H1 (cell line): ENCODE measurements around the gene CXCL11. TPM values are rescaled to one million over a fixed set of nuclear protein-coding genes. Genes with fewer than 3 reads are reported as not detected.

ENCODE experiments used
- CTCF ChIA-PET: fragments of 300-600 bp; sonication (Branson Sonifier 250); formaldehyde crosslinking; loops from one replicate; lab custom pipeline; 2021; ENCODE audit not compliant: partially characterized antibody; lab: Charles Lee
- POLR2A ChIA-PET: fragments of 300-600 bp; sonication (Branson Sonifier 250); formaldehyde crosslinking; loops from one replicate; lab custom pipeline; 2021; ENCODE audit warnings: inconsistent platforms; ENCODE audit not compliant: partially characterized antibody; lab: Charles Lee
- DNase-seq, 2 experiments: peaks; one replicate each; pipeline versions ENCODE4 v3.0.0 to v3.0.0-alpha.2; 2010 to 2022; ENCODE audit warnings: low spot score in 2 of 2, low read depth in 1 of 2, mixed read lengths in 1 of 2
- FAIRE-seq: peaks from 2 replicates; lab custom pipeline; 2011; peaks lifted over from hg19 to GRCh38; lab: Jason Lieb, UNC
- H2AFZ ChIP-seq: 2 replicates; pipeline ENCODE4 v1.8.1; 2012; ENCODE audit warnings: low read length, inconsistent platforms
- H2AK5ac ChIP-seq: 2 replicates; pipeline ENCODE4 v1.6.1; 2013; ENCODE audit warnings: low read depth, low read length
- H2BK120ac ChIP-seq: replicated peaks from 2 replicates; pipeline ENCODE3; 2013; ENCODE audit warnings: low read depth, low read length, inconsistent platforms
- H2BK12ac ChIP-seq: 2 replicates; pipeline ENCODE4 v1.6.1; 2013; ENCODE audit warnings: low read depth, low read length
- H2BK15ac ChIP-seq: 2 replicates; pipeline ENCODE4 v1.6.1; 2013; ENCODE audit warnings: low read length
- H2BK20ac ChIP-seq: 2 replicates; pipeline ENCODE4 v1.6.1; 2013; ENCODE audit warnings: low read length
- H2BK5ac ChIP-seq: 2 replicates; pipeline ENCODE4 v1.6.1; 2013; ENCODE audit warnings: low read depth, low read length
- H3K14ac ChIP-seq: 2 replicates; pipeline ENCODE4 v1.6.1; 2013; ENCODE audit warnings: inconsistent platforms; ENCODE audit not compliant: insufficient read length
- H3K18ac ChIP-seq: 2 replicates; pipeline ENCODE4 v1.6.1; 2013; ENCODE audit warnings: low read length; ENCODE audit errors: extremely low read depth
- H3K23ac ChIP-seq: 2 replicates; pipeline ENCODE4 v1.6.1; 2013; ENCODE audit warnings: inconsistent platforms; ENCODE audit not compliant: insufficient read length
- H3K23me2 ChIP-seq: 2 replicates; pipeline ENCODE4 v1.6.1; 2013; ENCODE audit warnings: low read depth, low read length
- H3K27ac ChIP-seq: 2 replicates; pipeline ENCODE4 v1.6.1; 2011; ENCODE audit warnings: low read depth, low read length, inconsistent platforms
- H3K27me3 ChIP-seq, 4 experiments: replicated peaks in 1 of 4; 1 replicate in 1 of 4; 2 replicates in 3 of 4; pipeline versions ENCODE4 v1.6.1 to v1.8.1; 2011 to 2013; ENCODE audit warnings: low read length in 3 of 4, mild to moderate bottlenecking in 3 of 4, inconsistent platforms in 2 of 4, mixed read lengths in 2 of 4, moderate library complexity in 1 of 4; ENCODE audit not compliant: control insufficient read depth in 3 of 4, insufficient read depth in 3 of 4; ENCODE audit errors: extremely low read depth in 1 of 4
- H3K36me3 ChIP-seq, 4 experiments: 2 replicates each; pipeline versions ENCODE4 v1.6.1 to v1.8.1; 2011 to 2013; ENCODE audit warnings: mild to moderate bottlenecking in 4 of 4, low read length in 3 of 4, moderate library complexity in 2 of 4, control low read depth in 1 of 4, inconsistent platforms in 1 of 4; ENCODE audit not compliant: insufficient read depth in 4 of 4, control insufficient read depth in 2 of 4
- H3K4ac ChIP-seq: replicated peaks from 2 replicates; pipeline ENCODE3; 2013; ENCODE audit warnings: low read length, low read depth, mixed read lengths, inconsistent platforms; ENCODE audit not compliant: insufficient read length
- H3K4me1 ChIP-seq, 4 experiments: replicated peaks in 1 of 4; 1 replicate in 1 of 4; 2 replicates in 3 of 4; pipeline versions ENCODE4 v1.6.1 to v1.8.1; 2011 to 2013; ENCODE audit warnings: low read length in 3 of 4, inconsistent platforms in 2 of 4, mixed read lengths in 1 of 4; ENCODE audit not compliant: insufficient read depth in 4 of 4, control insufficient read depth in 3 of 4
- H3K4me2 ChIP-seq, 2 experiments: 2 replicates each; pipeline versions ENCODE4 v1.6.1 to v1.8.1; 2011 to 2013; ENCODE audit warnings: low read depth in 2 of 2, low read length in 2 of 2, control low read depth in 1 of 2, inconsistent platforms in 1 of 2, mild to moderate bottlenecking in 1 of 2; ENCODE audit not compliant: insufficient read depth in 1 of 2
- H3K4me3 ChIP-seq, 4 experiments: fragments of 200-600, 300-600 bp in 1 of 4; sonication (generic), shearing (Covaris generic), sonication (Bioruptor Twin) in 1 of 4; 2 replicates each; pipeline versions ENCODE4 v1.5.1 to v1.8.1; 2011 to 2016; ENCODE audit warnings: low read length in 4 of 4, low read depth in 3 of 4, control low read depth in 2 of 4, inconsistent platforms in 2 of 4, mild to moderate bottlenecking in 2 of 4, mixed read lengths in 1 of 4, moderate library complexity in 1 of 4; ENCODE audit not compliant: insufficient read depth in 2 of 4; ENCODE audit errors: extremely low read depth in 1 of 4
- H3K56ac ChIP-seq: replicated peaks from 2 replicates; pipeline ENCODE3; 2013; ENCODE audit warnings: low read depth, mild to moderate bottlenecking, mixed read lengths, low read length, inconsistent platforms; ENCODE audit not compliant: insufficient read length
- H3K79me1 ChIP-seq: 2 replicates; pipeline ENCODE4 v1.6.1; 2013; ENCODE audit warnings: low read depth, low read length, control low read depth
- H3K79me2 ChIP-seq, 2 experiments: 2 replicates each; pipeline versions ENCODE4 v1.6.1 to v1.8.1; 2012 to 2013; ENCODE audit warnings: low read length in 2 of 2, mild to moderate bottlenecking in 2 of 2, inconsistent platforms in 1 of 2; ENCODE audit not compliant: insufficient read depth in 2 of 2, control insufficient read depth in 1 of 2
- H3K9ac ChIP-seq, 4 experiments: replicated peaks in 1 of 4; 1 replicate in 1 of 4; 2 replicates in 3 of 4; pipeline versions ENCODE4 v1.6.1 to v1.8.1; 2011 to 2013; ENCODE audit warnings: low read depth in 3 of 4, low read length in 3 of 4, control low read depth in 2 of 4, mild to moderate bottlenecking in 2 of 4, moderate library complexity in 2 of 4, inconsistent platforms in 1 of 4; ENCODE audit errors: extremely low read depth in 1 of 4
- H3K9me3 ChIP-seq, 2 experiments: 2 replicates each; pipeline versions ENCODE4 v1.6.1 to v1.8.1; 2012 to 2013; ENCODE audit warnings: mild to moderate bottlenecking in 2 of 2, moderate library complexity in 2 of 2, control low read depth in 1 of 2, inconsistent platforms in 1 of 2, low read depth in 1 of 2, low read length in 1 of 2, mixed read lengths in 1 of 2; ENCODE audit not compliant: insufficient read depth in 2 of 2
- H4K20me1 ChIP-seq, 2 experiments: replicated peaks in 1 of 2; 2 replicates each; pipeline versions ENCODE3 to v1.8.1; 2011 to 2013; ENCODE audit warnings: inconsistent platforms in 2 of 2, low read length in 2 of 2, mild to moderate bottlenecking in 1 of 2; ENCODE audit not compliant: insufficient read depth in 2 of 2, control insufficient read depth in 1 of 2
- H4K5ac ChIP-seq: 2 replicates; pipeline ENCODE4 v1.6.1; 2013; ENCODE audit warnings: low read length, low read depth, mixed read lengths, inconsistent platforms; ENCODE audit not compliant: insufficient read length
- H4K8ac ChIP-seq: 2 replicates; pipeline ENCODE4 v1.8.0; 2013; ENCODE audit warnings: mild to moderate bottlenecking, moderate library complexity, low read length, inconsistent platforms; ENCODE audit not compliant: insufficient read depth; ENCODE audit errors: extremely low read depth
- H4K91ac ChIP-seq: replicated peaks from 2 replicates; pipeline ENCODE3; 2013; ENCODE audit warnings: low read length, mixed read lengths, inconsistent platforms; ENCODE audit not compliant: insufficient read length
- CHD2 ChIP-seq: IDR thresholded peaks from 2 replicates; pipeline ENCODE4 v1.6.1; 2012; ENCODE audit warnings: low read length, improper control_type of control experiment
- HDAC2 ChIP-seq, 2 experiments: fragments of 300-600 bp in 1 of 2; sonication (generic) in 1 of 2; IDR thresholded peaks; 2 replicates each; pipeline ENCODE4 v1.6.1; 2011 to 2012; ENCODE audit warnings: low read depth in 2 of 2, low read length in 2 of 2, mild to moderate bottlenecking in 2 of 2, moderate library complexity in 2 of 2, borderline replicate concordance in 1 of 2, inconsistent platforms in 1 of 2
- JUND ChIP-seq: IDR thresholded peaks from 2 replicates; pipeline ENCODE4 v1.6.1; 2011; ENCODE audit warnings: mild to moderate bottlenecking, improper control_type of control experiment, low read length
- KDM4A ChIP-seq: IDR thresholded peaks from one replicate; pipeline ENCODE4 v1.7.1; 2012; ENCODE audit warnings: low read depth, mild to moderate bottlenecking, moderate library complexity, low read length, inconsistent platforms; ENCODE audit not compliant: severe bottlenecking
- PHF8 ChIP-seq: fragments of 200-600 bp; sonication (generic); conservative IDR thresholded peaks from 2 replicates; pipeline ENCODE4 v1.7.1; 2012; ENCODE audit warnings: low read depth, mild to moderate bottlenecking, inconsistent platforms, low read length, moderate library complexity
- SP4 ChIP-seq: IDR thresholded peaks from 2 replicates; pipeline ENCODE4 v1.6.1; 2012; ENCODE audit warnings: low read length, inconsistent platforms
- TCF12 ChIP-seq: IDR thresholded peaks from 2 replicates; pipeline ENCODE4 v1.6.1; 2011; ENCODE audit warnings: low read depth, mild to moderate bottlenecking, low read length
- WGBS, 2 experiments: shearing (Covaris generic) in 1 of 2; methylation state at CpG; one replicate each; pipeline versions ENCODE4 v1.1.6 to v1.1.7; 2013 to 2015; ENCODE audit warnings: low lambda C conversion rate in 2 of 2, mixed read lengths in 2 of 2, inconsistent platforms in 1 of 2, low coverage in 1 of 2, missing lambda C conversion rate in 1 of 2; ENCODE audit not compliant: insufficient replicate concordance in 2 of 2, insufficient coverage in 1 of 2, insufficient read length in 1 of 2; ENCODE audit errors: extremely low coverage in 1 of 2, missing lambda C conversion rate in 1 of 2; 5-methylcytosine and 5-hydroxymethylcytosine counted together
- polyA plus RNA-seq, 7 experiments: library from polyadenylated mRNA; depleted of rRNA in 3 of 7; stranded (reverse) in 5 of 7; unstranded in 2 of 7; fragments of >200 nt in 5 of 7; fragments of 200-250 nt in 2 of 7; gene quantifications; 1 replicate in 5 of 7; 2 replicates in 1 of 7; 4 replicates in 1 of 7; pipeline versions ENCODE4 v1.2.1 to v1.2.3, GENCODE V29; 2011 to 2013; ENCODE audit warnings: missing spikeins in 2 of 7, mixed read lengths in 2 of 7
- total RNA-seq: library from RNA; stranded (reverse); fragmentation: NEBNext Ultra II Directional; extraction: Animal tissue kit (Norgen Biotek cat#: 25700); gene quantifications from 2 replicates; pipeline ENCODE4 v1.2.1, GENCODE V29; 2021

The CXCL11 gene
- total and polyA plus RNA-seq, 2 of the 8 experiments (the other 6 are each of a cell fraction or from before 2014, with no cell fraction given): 0.18 TPM; not detected in 1

DNA sequence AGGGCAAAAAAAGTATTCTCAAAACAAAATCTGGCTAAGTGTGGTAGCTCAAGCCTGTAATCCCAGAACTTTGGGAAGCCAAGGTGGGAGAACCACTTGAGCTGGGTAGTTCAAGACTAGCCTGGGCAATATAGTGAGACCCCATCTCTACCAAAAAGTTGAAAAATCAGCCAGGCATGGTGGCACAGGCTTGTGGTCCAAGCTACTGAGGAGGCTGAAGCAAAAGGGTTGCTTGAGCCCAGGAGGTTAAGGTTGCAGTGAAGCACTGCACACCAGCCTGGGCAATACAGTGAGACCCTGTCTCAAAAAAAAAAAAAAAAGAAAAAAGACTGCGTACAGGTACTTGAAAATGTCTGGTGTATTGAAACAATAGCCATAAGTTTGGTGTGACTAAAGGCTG is 43.4 kb downstream of the CXCL11 start:
- H3K79me2 ChIP-seq: peaks cover 28 to 33% of the 10 kb centered on the region in 2 experiments
- H3K23me2 ChIP-seq: peaks cover 8% of the 10 kb centered on the region; the same call in 1 of the 2 replicates
- no peak overlapping the region for H2BK20ac ChIP-seq
- no peaks in the 10 kb centered on the region for H3K36me3 ChIP-seq
- no peaks in the 10 kb centered on the region for H3K9me3 ChIP-seq
- no peaks in the 10 kb centered on the region for H3K27me3 ChIP-seq
- no peak overlapping the region for H4K8ac ChIP-seq
- H3K4me1 ChIP-seq: peaks cover 0 to 4% (median 0%) of the 10 kb centered on the region in 4 experiments; a peak in 5 of 7 replicates
- no peak overlapping the region for H2AK5ac ChIP-seq
- no peak overlapping the region for H2AFZ ChIP-seq
- CTCF ChIA-PET: interaction anchor here (0.7 to 7.2 kb wide), 7 partner anchors 47 to 674 kb away, joined by 3 to 89 read pairs (median 6); no protein-coding TSS in a partner anchor
- no peak overlapping the region for H2BK5ac ChIP-seq
- H3K56ac ChIP-seq: no peak overlapping the region
- no peak overlapping the region for H3K4ac ChIP-seq
- no peak overlapping the region for H4K5ac ChIP-seq
- DNase-seq: no peak
- peaks cover 3 to 12% of the 10 kb centered on the region in 2 experiments for H4K20me1 ChIP-seq
- no peak overlapping the region for H3K14ac ChIP-seq
- H3K79me1 ChIP-seq: peaks cover 5% of the 10 kb centered on the region; the same call in 1 of the 2 replicates
- H2BK15ac ChIP-seq: no peak overlapping the region
- no peak for FAIRE-seq
- 70% methylated on average over 1 of the region's 1 CpG; no CpG with 5 or more reads in 1 of the 2 experiments for WGBS, 2 experiments
- no peak overlapping the region for H3K9ac ChIP-seq
- no peak overlapping the region for H3K4me2 ChIP-seq
- no peak overlapping the region for H3K4me3 ChIP-seq
- no peak overlapping the region for H3K18ac ChIP-seq
- no peak overlapping the region for H4K91ac ChIP-seq
- no peak overlapping the region for H2BK12ac ChIP-seq
- POLR2A ChIA-PET: no interaction called here
- no peak overlapping the region for H3K23ac ChIP-seq
- no peak overlapping the region for H2BK120ac ChIP-seq
- no peak overlapping the region for H3K27ac ChIP-seq
- TF ChIP-seq KDM4A (no peak), HDAC2 (IDR thresholded peaks at IDR 0.05; ENCODE audit: borderline replicate concordance in 1 of 2, low read depth in 2 of 2, low read length in 2 of 2) (no peak), CHD2 (no peak), JUND (no peak), SP4 (no peak), TCF12 (no peak), PHF8 (no peak)
